Choroid plexus epithelial cell (primary cell): ENCODE data around the gene ACTR6.

Source experiments
- DNase-seq: peaks from one replicate; pipeline ENCODE4 v3.0.0-alpha.2; 2010; ENCODE audit warnings: low read depth
- H3K4me3 ChIP-seq: 2 replicates; pipeline ENCODE4 v1.5.1; 2011; ENCODE audit warnings: low read depth, mild to moderate bottlenecking, control low read depth, low read length, moderate library complexity
- CTCF ChIP-seq: conservative IDR thresholded peaks from 2 replicates; pipeline ENCODE4 v1.5.1; 2011; ENCODE audit warnings: low read depth, mild to moderate bottlenecking, control low read depth, inconsistent platforms, low read length, moderate library complexity

The ACTR6 gene

DNA sequence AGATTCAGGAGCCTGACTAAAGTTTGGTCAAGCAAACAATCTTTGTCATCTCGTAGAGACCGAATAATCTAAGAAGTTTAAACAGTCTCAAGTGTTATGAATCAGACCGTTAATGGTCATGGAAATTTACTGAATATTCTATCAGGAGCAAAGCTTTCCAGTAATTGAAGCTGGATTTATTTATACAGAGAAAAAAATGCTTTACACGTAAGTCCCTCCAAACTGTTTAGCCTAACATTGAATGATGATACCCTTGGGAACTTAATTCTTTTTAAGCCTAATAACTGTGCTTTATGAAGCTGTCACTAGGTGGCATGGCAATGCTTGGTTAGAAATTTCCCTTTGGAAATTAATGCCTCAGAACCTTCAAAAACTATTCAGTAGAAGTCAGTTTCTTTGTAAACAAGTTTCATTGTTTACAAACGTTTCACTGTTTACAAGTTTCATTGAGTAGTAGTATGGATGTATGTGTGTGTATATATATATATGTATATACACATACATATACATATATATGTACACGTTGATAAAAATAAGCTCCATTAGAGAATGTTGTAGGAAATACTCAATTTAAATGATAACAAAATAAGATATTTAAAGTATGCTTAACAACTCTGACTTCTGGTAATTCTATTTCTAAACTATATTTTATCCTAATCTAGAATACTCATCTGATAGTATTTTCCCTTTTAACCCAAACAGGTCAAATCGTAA lies 34.1 kb downstream of the ACTR6 start:
- H3K4me3 ChIP-seq, result no peak overlapping the region
- DNase-seq, result peak; percentile 75
- peak; percentile 76 for TF ChIP-seq CTCF

DNA sequence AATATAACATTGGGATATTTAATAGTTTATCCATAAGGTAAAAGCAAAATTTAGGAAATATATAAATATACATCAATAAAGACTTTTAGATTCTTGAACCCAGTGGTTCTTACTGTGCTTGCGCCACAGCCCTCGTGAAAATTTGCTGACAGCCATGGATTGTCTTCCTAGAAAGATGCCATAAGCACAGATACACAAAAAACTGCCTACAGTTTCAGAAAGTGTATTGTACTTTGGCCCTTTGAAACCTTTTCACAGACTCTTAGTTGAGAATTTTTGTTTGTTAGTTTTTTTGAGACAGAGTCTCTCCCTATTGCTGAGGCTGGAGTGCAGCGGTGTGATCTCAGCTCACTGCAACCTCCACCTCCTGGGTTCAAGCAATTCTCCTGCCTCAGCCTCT lies 38.2 kb downstream of the ACTR6 start:
- TF ChIP-seq CTCF, result no peak
- H3K4me3 ChIP-seq, result no peak overlapping the region
- DNase-seq, result no peak

DNA sequence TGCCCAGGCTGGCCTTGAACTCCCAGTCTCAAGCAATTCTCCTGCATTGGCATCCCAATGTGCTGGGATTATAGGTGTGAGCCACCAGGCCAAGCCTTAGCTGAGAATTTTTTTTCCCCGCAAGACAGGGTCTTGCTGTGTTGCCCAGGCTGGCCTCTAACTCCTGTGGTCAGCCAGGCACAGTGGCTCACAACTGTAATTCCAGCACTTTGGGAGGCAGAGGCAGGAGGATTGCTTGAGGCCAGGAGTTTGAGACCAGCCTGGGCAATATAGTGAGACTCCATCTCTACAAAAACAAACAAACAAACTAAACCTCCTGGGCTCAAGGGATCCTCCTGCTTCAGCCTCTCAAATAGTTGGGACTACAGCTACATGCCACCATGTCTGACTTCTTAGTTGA lies 39.0 kb downstream of the ACTR6 start:
- no peak for DNase-seq
- TF ChIP-seq CTCF, result no peak
- no peak overlapping the region for H3K4me3 ChIP-seq

DNA sequence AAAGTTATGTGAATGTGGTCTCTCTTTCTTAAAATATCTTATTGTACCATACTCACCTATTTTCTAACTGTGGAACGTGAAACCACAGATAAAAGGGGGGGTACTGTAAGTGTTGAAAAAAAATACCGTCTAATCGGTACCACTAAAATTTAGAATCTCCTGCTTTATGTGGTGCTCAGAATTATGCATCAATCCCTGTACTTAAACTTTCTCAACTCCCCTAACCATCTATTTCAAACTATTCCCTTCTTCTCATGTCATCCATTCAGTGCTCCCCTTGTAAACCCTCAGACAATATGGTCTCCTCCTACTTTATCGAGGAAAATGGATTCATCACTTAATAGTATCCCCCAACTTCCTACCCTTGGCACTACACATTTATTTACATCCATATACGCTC lies 42.5 kb downstream of the ACTR6 start:
- no peak for TF ChIP-seq CTCF
- no peak overlapping the region for H3K4me3 ChIP-seq
- no peak for DNase-seq

- TF ChIP-seq CTCF, result no peak
- no peak for DNase-seq
- H3K4me3 ChIP-seq, result no peak overlapping the region
These were observed 47.1 kb downstream of the ACTR6 start for GRCh38 chr12:100247765-100248164.

DNA sequence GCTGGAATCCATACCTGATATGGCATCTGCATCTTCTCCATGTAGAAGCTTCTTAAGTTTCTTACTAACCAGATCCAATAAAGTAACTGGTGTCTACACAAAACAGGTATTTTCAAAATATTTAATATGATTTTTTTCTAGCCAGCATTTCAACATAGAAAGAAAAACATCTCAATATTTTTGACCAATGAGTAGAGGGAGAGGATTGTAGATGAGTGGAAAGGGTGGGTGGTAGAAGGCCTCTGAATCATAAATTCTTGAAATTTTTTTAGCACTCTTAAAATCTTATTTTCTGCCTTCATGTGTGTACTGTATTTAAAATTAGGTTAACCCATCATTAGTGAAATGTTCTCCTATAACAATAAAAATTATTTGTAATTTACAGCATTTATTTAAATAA lies 48.3 kb downstream of the ACTR6 start:
- no peak for TF ChIP-seq CTCF
- no peak overlapping the region for H3K4me3 ChIP-seq

GRCh38 chr12:100249941-100250340 lies 49.3 kb downstream of the ACTR6 start:
- no peak for DNase-seq
- no peak overlapping the region for H3K4me3 ChIP-seq
- TF ChIP-seq CTCF, result no peak

More for the DNA sequence above, 48.3 kb downstream of the ACTR6 start:
- peak; percentile 41 for DNase-seq
